Skeletal muscle satellite cell (primary cell): Measurements from ENCODE around the gene GFOD2.
"Not testable (repeated sequence)": the region's sequence is repeated elsewhere in the genome, so short reads cannot be mapped to it uniquely, and the experiment has no call there.

Source experiments
- H3K27me3 ChIP-seq: 2 replicates; pipeline ENCODE4 v1.7.0; 2013; ENCODE audit warnings: low read length; ENCODE audit not compliant: control insufficient read depth, insufficient read depth
- H3K36me3 ChIP-seq: 2 replicates; pipeline ENCODE4 v1.7.0; 2013; ENCODE audit warnings: mild to moderate bottlenecking, control low read depth, low read length; ENCODE audit not compliant: insufficient read depth
- H3K4me1 ChIP-seq: 2 replicates; pipeline ENCODE4 v1.7.0; 2013; ENCODE audit warnings: low read length; ENCODE audit not compliant: control insufficient read depth, insufficient read depth
- H3K4me2 ChIP-seq: 2 replicates; pipeline ENCODE4 v1.7.0; 2013; ENCODE audit warnings: mild to moderate bottlenecking, low read length
- H3K4me3 ChIP-seq: 2 replicates; pipeline ENCODE4 v1.7.0; 2013; ENCODE audit warnings: low read length
- H3K9ac ChIP-seq: 2 replicates; pipeline ENCODE4 v1.7.0; 2013; ENCODE audit warnings: mild to moderate bottlenecking, low read depth, low read length, moderate library complexity
- H3K9me3 ChIP-seq: replicated peaks from 2 replicates; pipeline ENCODE4 v1.7.0; 2013; ENCODE audit warnings: mild to moderate bottlenecking, control low read depth, low read length

GFOD2 gene

DNA sequence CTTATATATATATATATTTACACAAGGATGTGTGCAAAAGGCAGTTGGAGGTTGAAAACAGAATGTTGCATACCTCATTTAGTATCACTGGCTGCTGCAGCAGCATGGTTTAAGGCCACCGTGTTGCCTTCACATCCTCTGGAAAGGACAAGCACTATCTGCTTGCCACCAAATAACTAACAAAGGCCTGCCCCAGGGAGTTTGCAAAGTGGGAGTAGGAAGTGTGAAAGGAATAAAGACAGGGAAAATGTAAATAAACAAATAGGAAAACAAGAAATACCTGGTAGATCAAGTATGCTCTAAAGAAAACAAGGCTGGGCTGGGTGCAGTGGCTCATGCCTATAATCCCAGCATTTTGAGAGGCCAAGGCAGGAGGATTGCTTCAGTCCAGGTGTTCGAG, 33.5 kb upstream of the GFOD2 start:
- Histone ChIP-seq H3K4me3 (no peak overlapping the region), H3K4me2 (no peak overlapping the region), H3K4me1 (no peaks in the 10 kb centered on the region), H3K9ac (no peak overlapping the region), H3K9me3 (no peaks in the 10 kb centered on the region), H3K36me3 (no peaks in the 10 kb centered on the region), H3K27me3 (no peaks in the 10 kb centered on the region)

DNA sequence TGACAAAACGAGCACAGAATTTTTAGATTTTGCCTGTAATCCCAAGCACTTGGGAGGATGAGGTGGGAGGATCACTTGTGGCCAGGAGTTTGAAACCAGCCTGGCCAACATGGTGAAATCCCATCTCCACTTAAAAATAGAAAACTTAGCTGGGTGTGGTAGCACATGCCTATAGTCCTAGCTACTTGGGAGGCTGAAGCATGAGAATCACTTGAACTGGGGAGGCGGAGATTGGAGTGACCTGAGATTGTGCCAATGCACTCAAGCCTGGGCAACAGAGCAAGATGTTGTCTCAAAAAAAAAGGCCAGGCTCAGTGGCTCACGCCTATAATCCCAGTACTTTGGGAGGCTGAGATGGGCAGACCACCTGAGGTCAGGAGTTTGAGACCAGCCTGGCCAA, 32.2 kb upstream of the GFOD2 start:
- not testable (repeated sequence) for H3K4me2 ChIP-seq, H3K36me3 ChIP-seq, H3K9me3 ChIP-seq, H3K27me3 ChIP-seq, H3K4me1 ChIP-seq, H3K9ac ChIP-seq, H3K4me3 ChIP-seq

DNA sequence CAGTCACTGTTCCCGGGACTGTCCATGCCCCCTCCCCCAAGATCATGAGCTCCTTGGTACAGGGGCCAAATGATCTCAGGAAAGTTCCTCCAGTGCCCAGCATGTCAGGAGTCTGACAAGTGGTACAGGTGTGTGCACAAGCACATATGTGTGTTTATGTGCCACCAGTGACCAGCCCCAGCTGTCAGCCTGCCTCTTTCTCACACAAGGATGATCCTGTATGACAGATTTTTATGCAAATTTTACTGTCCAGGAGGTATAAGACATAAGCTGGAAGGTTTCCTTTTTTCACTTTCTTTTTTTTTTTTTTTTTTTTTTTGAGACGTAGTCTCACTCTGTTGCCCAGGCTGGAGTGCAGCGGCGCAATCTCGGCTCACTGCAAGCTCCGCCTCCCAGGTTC, 31.4 kb upstream of the GFOD2 start:
- H3K36me3 ChIP-seq = no peaks in the 10 kb centered on the region
- H3K27me3 ChIP-seq = no peaks in the 10 kb centered on the region
- no peak overlapping the region for H3K4me3 ChIP-seq
- H3K9me3 ChIP-seq = no peaks in the 10 kb centered on the region
- H3K4me1 ChIP-seq = no peaks in the 10 kb centered on the region
- no peak overlapping the region for H3K9ac ChIP-seq
- H3K4me2 ChIP-seq = no peak overlapping the region

DNA sequence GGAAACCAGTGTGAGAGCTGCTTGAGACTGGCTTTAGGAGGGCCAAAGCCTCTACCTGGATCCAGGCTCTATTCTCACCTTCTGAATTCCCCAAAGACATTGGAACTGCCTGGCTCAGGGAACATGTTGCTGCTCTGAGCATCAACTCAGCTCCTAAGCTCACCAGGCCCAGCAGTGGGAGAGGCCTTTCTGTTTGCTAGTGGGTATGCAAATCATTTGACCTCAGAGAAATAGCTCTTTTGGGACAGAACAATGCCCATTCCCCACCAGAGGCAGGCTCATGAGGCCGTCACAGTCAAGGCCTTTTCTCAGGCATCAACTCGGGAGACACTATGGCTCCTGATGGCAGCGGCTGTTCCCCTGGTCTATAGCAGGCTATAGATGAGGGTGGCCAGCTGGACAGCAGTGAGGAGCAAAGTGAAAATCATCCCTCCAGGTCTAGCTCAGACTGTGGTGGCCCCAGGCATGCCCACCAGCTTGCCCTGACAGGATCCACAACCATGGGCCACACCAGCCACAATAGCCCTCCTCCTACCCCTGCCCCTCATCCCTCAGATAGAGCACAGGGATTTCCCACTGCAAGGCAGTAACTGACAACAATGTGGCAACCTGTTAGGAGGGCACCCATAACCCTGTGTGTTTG, 30.4 kb upstream of the GFOD2 start:
- no peaks in the 10 kb centered on the region for H3K4me1 ChIP-seq
- no peaks in the 10 kb centered on the region for H3K9me3 ChIP-seq
- H3K4me2 ChIP-seq = no peak overlapping the region
- H3K36me3 ChIP-seq = no peaks in the 10 kb centered on the region
- H3K4me3 ChIP-seq = no peak overlapping the region
- no peak overlapping the region for H3K9ac ChIP-seq
- no peaks in the 10 kb centered on the region for H3K27me3 ChIP-seq

DNA sequence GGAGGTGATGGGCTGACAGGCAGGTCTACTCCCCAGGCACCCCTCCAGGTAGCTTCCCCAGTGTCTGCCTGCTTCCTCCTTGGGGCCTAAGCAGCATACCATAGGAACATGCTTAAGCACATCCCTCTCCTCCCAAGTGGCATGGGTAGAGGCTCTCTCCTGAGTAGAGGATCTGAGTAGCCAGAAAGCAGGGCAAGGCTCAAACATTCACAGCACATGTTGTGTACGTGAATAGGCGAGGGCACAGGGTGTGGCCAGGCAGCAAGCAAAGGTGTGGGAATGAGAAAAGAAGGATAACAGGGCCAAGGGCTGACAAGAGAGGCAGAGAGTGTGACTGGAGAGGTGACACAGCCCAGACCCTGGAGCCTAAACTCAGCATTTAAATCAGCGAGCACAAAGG, 29.7 kb upstream of the GFOD2 start:
- H3K9me3 ChIP-seq = no peaks in the 10 kb centered on the region
- H3K4me3 ChIP-seq = no peak overlapping the region
- peaks cover 4% of the 10 kb centered on the region for H3K36me3 ChIP-seq
- no peak overlapping the region for H3K9ac ChIP-seq
- H3K27me3 ChIP-seq = no peaks in the 10 kb centered on the region
- no peak overlapping the region for H3K4me2 ChIP-seq
- H3K4me1 ChIP-seq = no peaks in the 10 kb centered on the region

DNA sequence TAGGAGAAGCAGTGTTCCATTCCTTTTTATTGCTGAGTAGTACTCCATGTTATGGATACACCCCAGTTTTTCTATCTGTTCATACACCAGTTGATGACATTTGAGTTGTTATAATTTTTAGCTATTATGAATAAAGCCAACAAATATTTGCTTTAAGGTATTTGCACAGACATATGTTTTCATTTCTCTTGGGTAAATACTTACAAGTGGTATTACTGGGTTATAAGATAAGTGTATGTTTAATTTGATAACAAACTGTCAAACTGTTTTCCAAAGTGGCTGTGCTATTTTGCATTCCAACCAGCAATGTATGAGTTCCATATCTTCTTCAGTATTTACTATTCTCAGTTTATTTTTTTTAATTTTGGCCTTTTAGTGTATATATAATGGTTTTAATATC, 27.7 kb upstream of the GFOD2 start:
- Histone ChIP-seq H3K9ac (no peak overlapping the region), H3K36me3 (peaks cover 20% of the 10 kb centered on the region), H3K9me3 (no peaks in the 10 kb centered on the region), H3K4me3 (no peak overlapping the region), H3K4me1 (no peaks in the 10 kb centered on the region), H3K27me3 (no peaks in the 10 kb centered on the region), H3K4me2 (no peak overlapping the region)

DNA sequence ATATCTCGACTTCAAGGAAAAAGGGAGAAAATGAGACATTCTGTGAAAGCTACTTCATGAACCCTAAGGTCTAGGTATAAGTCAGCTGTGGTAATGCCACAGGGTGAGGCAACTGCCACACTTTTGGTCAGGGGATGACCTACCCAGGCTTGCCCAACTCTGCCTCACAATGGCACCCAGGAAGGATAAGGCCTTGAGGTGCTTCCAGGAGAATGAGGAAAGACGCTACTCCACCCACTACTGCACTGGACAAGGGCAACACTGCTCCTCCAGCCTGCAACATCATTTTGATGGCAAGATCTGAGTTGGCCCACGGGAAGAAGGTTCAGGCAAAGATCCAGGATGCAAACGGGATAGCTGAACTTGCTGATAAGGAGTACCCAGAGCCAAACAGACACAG, 22.0 kb upstream of the GFOD2 start:
- Histone ChIP-seq H3K4me2 (no peak overlapping the region), H3K9me3 (no peaks in the 10 kb centered on the region), H3K4me3 (no peak overlapping the region), H3K4me1 (no peaks in the 10 kb centered on the region), H3K9ac (no peak overlapping the region), H3K36me3 (peaks cover 20% of the 10 kb centered on the region), H3K27me3 (no peaks in the 10 kb centered on the region)

DNA sequence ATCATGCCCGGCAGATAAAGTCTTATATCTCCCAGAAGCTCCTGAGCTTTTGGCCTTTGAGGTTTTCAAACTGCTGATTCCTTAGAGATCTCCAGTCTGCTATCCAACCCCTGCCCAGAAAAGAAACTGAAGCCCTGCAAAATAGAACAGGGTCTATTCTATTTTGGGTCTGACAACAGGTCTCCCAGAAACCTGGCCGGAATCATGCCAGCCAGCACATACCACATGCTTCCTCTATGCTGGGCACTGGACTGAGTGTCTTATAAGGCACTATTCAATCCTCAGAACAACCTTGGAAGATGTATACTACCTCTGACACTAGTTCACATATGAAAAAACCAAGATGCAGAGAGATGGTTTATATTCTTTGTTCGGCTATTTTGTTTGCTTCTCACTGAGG, 21.3 kb upstream of the GFOD2 start:
- no peaks in the 10 kb centered on the region for H3K4me1 ChIP-seq
- no peak overlapping the region for H3K9ac ChIP-seq
- H3K4me2 ChIP-seq = no peak overlapping the region
- no peak overlapping the region for H3K4me3 ChIP-seq
- no peaks in the 10 kb centered on the region for H3K9me3 ChIP-seq
- H3K36me3 ChIP-seq = peaks cover 20% of the 10 kb centered on the region
- no peaks in the 10 kb centered on the region for H3K27me3 ChIP-seq

DNA sequence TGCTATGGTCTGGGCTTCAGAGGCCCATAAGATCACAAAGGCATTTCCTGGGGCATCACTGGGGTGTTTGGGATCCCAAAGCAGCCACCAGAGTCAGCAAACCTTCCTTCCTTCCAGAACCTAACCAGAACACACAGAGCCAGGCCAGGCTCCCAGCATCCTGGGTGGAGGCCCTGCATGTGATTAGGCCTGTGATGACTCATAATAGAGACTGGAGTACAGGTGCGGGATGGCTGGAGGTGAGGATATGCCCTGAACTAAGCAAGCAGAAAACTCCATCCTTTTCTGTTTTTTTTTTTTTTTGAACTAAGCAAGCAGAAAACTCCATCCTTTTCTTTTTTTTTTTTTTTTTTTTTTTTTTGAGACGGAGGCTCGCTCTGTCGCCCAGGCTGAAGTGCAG, 17.7 kb upstream of the GFOD2 start:
- peaks cover 5% of the 10 kb centered on the region for H3K36me3 ChIP-seq
- H3K9ac ChIP-seq = no peak overlapping the region

DNA sequence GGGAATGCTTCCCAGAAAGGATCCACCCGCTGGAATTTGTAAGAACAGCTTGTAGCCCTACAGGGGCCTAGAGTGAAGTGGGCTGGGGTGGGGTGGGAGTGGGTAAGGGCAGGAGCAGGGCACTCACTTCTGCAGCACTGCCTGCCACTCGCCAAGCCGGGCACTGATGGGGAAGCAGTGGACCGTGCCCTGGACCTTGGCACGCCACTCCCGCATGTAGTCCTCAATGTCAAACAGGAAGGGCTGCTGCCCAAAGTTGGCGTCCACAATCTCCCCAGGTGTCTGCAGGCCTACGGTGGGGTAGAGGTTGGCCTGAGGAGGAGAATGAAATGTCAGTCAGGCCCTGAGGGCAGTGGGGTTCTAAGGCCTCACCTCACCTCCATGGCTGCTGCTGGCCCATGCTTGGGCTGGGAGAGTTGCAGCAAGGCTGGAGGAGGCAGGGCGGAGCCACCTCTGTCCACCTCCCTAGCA, 15.7 kb upstream of the GFOD2 start:
- H3K36me3 ChIP-seq = peaks cover 22% of the 10 kb centered on the region

More for the DNA sequence above, 17.7 kb upstream of the GFOD2 start:
- Histone ChIP-seq H3K4me3 (no peak overlapping the region), H3K4me1 (no peaks in the 10 kb centered on the region), H3K4me2 (no peak overlapping the region), H3K27me3 (no peaks in the 10 kb centered on the region), H3K9me3 (no peaks in the 10 kb centered on the region)

DNA sequence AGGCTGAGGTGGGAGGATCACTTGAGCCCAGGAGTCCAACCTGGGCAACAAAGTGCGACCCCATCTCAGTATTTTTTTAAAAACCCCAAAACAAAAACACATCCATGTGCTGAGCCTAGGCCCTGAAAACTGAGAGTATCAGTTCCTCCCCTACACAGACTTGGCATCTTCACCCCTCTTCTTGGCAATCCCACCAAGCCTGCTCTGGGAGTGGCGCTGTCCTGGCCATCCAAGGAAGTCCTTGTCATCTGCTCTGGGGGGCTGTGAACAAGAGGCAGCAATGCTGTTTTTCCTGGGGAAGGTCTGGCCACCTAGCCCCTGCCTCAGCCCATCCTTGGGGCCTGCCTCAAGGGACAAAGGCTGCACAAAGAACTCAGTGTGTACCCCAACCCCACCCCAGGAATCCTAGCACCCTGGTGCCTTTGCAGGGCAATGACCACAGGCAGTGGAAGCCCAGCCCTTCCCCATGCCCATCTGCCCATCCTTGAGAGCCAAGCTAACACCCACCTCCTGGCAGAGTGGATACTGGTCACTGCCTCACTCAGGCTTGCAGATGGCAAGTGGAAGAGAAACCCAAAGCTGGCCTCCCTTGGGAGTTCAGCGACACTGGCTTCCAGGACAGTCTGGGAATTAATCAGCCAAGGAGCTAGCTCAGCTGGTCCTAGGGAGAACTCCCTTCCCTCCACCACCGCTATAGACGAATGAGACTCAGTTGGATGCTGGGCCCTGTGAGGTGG, 14.8 kb upstream of the GFOD2 start:
- Histone ChIP-seq H3K4me2 (no peak overlapping the region), H3K36me3 (peaks cover 30% of the 10 kb centered on the region)

More for the DNA sequence above, 15.7 kb upstream of the GFOD2 start:
- Histone ChIP-seq H3K9me3 (no peaks in the 10 kb centered on the region), H3K4me2 (no peak overlapping the region), H3K4me3 (no peak overlapping the region), H3K27me3 (no peaks in the 10 kb centered on the region), H3K9ac (no peak overlapping the region), H3K4me1 (no peaks in the 10 kb centered on the region)

DNA sequence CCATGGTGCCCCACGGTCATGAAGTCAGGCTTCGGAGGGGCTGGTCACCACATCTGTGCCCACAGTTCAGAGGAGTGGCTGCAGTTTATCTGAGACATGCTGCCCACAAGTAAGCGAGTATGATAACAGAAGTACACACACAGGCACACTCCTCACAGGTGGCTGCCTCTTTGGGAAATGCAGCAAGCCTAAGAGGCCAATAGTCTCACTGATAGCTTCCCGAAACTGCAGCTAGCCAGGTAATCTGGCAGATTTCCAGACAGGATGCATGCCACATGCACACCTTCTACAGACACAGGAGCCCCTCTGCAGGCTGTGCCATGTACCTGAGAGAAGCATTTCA, 12.6 kb upstream of the GFOD2 start:
- H3K4me1 ChIP-seq = no peaks in the 10 kb centered on the region
- H3K9me3 ChIP-seq = no peaks in the 10 kb centered on the region
- no peaks in the 10 kb centered on the region for H3K27me3 ChIP-seq
- no peak overlapping the region for H3K4me2 ChIP-seq
- no peak overlapping the region for H3K9ac ChIP-seq
- H3K4me3 ChIP-seq = no peak overlapping the region
- peaks cover 47% of the 10 kb centered on the region for H3K36me3 ChIP-seq

More for the DNA sequence above, 14.8 kb upstream of the GFOD2 start:
- no peaks in the 10 kb centered on the region for H3K9me3 ChIP-seq
- no peak overlapping the region for H3K4me3 ChIP-seq
- no peaks in the 10 kb centered on the region for H3K4me1 ChIP-seq
- no peak overlapping the region for H3K9ac ChIP-seq
- no peaks in the 10 kb centered on the region for H3K27me3 ChIP-seq
